ENCODE data around the gene ALG2. TPM values are rescaled to one million over a fixed set of nuclear protein-coding genes. Genes with fewer than 3 reads are reported as not detected.

ALG2 gene
- total and polyA plus RNA-seq, 4 donors: 20.6 to 43.6 (median 30.3) TPM

DNA sequence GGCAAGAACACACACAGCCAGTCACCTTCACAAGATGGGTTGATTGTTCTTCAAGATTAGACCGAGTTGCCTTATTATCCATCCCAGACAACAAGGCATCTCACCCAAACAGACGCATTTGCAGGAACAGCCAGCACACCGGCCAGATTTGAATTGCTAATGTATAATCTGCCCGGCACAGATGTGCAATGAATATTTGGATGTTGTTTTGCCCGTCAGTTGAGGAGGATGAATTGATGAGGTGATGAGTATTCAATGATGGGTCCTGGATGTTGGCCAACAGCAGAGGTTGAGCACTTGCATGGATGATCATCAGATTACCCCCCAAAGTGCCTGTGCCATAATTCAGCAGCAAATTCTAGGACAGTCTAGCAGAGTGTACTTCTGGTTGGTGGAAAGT is 20.1 kb downstream of the ALG2 start:
- Histone ChIP-seq H3K9me3 (ENCODE audit: control insufficient read depth in 4 of 4, low read length in 3 of 4) (no peaks in the 10 kb centered on the region), H3K27me3 (ENCODE audit: control insufficient read depth in 4 of 4, insufficient read depth in 4 of 4, low read length in 3 of 4) (no peaks in the 10 kb centered on the region), H3K27ac (ENCODE audit: low read depth in 1 of 2, low read length in 2 of 2) (no peak overlapping the region), H3K36me3 (ENCODE audit: control insufficient read depth in 4 of 4, insufficient read depth in 3 of 4, low read depth in 1 of 4, low read length in 3 of 4) (no peaks in the 10 kb centered on the region), H3K4me3 (ENCODE audit: low read depth in 1 of 3, low read length in 3 of 3) (no peak overlapping the region), H3K9ac (ENCODE audit: low read depth in 1 of 2, low read length in 2 of 2) (no peak overlapping the region), H3K4me1 (ENCODE audit: control insufficient read depth in 4 of 4, insufficient read depth in 4 of 4, low read length in 3 of 4) (no peaks in the 10 kb centered on the region)
- TF ChIP-seq, protein P1, sequence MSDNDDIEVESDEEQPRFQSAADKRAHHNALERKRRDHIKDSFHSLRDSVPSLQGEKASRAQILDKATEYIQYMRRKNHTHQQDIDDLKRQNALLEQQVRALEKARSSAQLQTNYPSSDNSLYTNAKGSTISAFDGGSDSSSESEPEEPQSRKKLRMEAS (IDR thresholded peaks at IDR 0.05): no peak
- TF ChIP-seq FOXA2 (IDR thresholded peaks at IDR 0.05): no peak
- 85% methylated on average over 5 of the region's 5 CpGs for WGBS
- DNase-seq (ENCODE audit: low spot score): no peak

DNA sequence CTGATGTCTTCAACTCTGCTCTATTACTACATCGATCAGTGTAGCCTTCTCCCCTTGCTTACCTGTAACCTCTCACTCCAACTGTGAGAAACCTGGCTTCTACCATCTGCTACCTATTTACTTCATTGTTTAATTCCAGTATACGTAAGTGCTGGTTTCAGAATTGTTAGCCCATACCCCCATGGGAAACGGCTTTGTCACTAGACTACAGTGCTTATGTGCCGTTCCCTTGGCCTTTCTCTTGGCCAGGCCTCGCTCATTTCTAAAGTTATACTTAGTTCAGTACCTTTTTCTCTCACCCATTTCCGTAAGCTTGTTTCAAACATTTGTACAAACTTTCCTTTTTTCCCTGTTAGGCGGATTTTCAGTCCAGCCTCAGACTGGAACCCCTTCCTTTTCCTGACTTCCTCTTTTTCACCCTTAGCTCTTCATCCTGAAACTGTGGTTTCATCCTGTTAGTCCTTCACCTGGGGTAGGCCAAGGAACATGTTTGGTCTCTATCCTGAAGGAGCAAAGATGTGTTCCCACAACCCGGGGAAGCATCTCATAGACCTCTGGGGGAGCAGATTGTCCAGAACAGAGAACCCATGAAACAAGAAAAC is 21.7 kb downstream of the ALG2 start:
- H3K27ac ChIP-seq (ENCODE audit: low read depth in 1 of 2, low read length in 2 of 2): no peak overlapping the region
- H3K4me3 ChIP-seq (ENCODE audit: low read depth in 1 of 3, low read length in 3 of 3): no peak overlapping the region
- TF ChIP-seq, protein P2, sequence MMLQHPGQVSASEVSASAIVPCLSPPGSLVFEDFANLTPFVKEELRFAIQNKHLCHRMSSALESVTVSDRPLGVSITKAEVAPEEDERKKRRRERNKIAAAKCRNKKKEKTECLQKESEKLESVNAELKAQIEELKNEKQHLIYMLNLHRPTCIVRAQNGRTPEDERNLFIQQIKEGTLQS (IDR thresholded peaks at IDR 0.05): no peak
- TF ChIP-seq RAD21 (IDR thresholded peaks at IDR 0.05) (no peak), HNF4G (IDR thresholded peaks at IDR 0.05) (no peak), NR2F2 (IDR thresholded peaks at IDR 0.05) (no peak), FOXA2 (IDR thresholded peaks at IDR 0.05) (no peak), RXRA (IDR thresholded peaks at IDR 0.05) (no peak), HNF4A (conservative IDR thresholded peaks at IDR 0.05) (no peak), SP1 (IDR thresholded peaks at IDR 0.05) (no peak), EGR1 (IDR thresholded peaks at IDR 0.05; ENCODE audit: low read depth in 2 of 2) (no peak), TAF1 (conservative IDR thresholded peaks at IDR 0.05) (no peak), GABPA (IDR thresholded peaks at IDR 0.05 in 1 of 2, conservative IDR thresholded peaks at IDR 0.05 in 1 of 2) (no peak), JUND (IDR thresholded peaks at IDR 0.05) (no peak), YY1 (IDR thresholded peaks at IDR 0.05) (no peak), FOXA1 (IDR thresholded peaks at IDR 0.05) (no peak)
- TF ChIP-seq, protein P1 (IDR thresholded peaks at IDR 0.05): no peak
- TF ChIP-seq, protein P3, sequence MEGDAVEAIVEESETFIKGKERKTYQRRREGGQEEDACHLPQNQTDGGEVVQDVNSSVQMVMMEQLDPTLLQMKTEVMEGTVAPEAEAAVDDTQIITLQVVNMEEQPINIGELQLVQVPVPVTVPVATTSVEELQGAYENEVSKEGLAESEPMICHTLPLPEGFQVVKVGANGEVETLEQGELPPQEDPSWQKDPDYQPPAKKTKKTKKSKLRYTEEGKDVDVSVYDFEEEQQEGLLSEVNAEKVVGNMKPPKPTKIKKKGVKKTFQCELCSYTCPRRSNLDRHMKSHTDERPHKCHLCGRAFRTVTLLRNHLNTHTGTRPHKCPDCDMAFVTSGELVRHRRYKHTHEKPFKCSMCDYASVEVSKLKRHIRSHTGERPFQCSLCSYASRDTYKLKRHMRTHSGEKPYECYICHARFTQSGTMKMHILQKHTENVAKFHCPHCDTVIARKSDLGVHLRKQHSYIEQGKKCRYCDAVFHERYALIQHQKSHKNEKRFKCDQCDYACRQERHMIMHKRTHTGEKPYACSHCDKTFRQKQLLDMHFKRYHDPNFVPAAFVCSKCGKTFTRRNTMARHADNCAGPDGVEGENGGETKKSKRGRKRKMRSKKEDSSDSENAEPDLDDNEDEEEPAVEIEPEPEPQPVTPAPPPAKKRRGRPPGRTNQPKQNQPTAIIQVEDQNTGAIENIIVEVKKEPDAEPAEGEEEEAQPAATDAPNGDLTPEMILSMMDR (IDR thresholded peaks at IDR 0.05; ENCODE audit: low read depth, low read length, missing input control): no peak
- TF ChIP-seq, protein P4, sequence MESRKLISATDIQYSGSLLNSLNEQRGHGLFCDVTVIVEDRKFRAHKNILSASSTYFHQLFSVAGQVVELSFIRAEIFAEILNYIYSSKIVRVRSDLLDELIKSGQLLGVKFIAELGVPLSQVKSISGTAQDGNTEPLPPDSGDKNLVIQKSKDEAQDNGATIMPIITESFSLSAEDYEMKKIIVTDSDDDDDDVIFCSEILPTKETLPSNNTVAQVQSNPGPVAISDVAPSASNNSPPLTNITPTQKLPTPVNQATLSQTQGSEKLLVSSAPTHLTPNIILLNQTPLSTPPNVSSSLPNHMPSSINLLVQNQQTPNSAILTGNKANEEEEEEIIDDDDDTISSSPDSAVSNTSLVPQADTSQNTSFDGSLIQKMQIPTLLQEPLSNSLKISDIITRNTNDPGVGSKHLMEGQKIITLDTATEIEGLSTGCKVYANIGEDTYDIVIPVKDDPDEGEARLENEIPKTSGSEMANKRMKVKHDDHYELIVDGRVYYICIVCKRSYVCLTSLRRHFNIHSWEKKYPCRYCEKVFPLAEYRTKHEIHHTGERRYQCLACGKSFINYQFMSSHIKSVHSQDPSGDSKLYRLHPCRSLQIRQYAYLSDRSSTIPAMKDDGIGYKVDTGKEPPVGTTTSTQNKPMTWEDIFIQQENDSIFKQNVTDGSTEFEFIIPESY (IDR thresholded peaks at IDR 0.05): no peak
- TF ChIP-seq, protein P5, sequence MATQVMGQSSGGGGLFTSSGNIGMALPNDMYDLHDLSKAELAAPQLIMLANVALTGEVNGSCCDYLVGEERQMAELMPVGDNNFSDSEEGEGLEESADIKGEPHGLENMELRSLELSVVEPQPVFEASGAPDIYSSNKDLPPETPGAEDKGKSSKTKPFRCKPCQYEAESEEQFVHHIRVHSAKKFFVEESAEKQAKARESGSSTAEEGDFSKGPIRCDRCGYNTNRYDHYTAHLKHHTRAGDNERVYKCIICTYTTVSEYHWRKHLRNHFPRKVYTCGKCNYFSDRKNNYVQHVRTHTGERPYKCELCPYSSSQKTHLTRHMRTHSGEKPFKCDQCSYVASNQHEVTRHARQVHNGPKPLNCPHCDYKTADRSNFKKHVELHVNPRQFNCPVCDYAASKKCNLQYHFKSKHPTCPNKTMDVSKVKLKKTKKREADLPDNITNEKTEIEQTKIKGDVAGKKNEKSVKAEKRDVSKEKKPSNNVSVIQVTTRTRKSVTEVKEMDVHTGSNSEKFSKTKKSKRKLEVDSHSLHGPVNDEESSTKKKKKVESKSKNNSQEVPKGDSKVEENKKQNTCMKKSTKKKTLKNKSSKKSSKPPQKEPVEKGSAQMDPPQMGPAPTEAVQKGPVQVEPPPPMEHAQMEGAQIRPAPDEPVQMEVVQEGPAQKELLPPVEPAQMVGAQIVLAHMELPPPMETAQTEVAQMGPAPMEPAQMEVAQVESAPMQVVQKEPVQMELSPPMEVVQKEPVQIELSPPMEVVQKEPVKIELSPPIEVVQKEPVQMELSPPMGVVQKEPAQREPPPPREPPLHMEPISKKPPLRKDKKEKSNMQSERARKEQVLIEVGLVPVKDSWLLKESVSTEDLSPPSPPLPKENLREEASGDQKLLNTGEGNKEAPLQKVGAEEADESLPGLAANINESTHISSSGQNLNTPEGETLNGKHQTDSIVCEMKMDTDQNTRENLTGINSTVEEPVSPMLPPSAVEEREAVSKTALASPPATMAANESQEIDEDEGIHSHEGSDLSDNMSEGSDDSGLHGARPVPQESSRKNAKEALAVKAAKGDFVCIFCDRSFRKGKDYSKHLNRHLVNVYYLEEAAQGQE (IDR thresholded peaks at IDR 0.05): no peak
- DNase-seq (ENCODE audit: low spot score): no peak
- no peaks in the 10 kb centered on the region for H3K27me3 ChIP-seq (ENCODE audit: control insufficient read depth in 4 of 4, insufficient read depth in 4 of 4, low read length in 3 of 4)
- H3K9me3 ChIP-seq (ENCODE audit: control insufficient read depth in 4 of 4, low read length in 3 of 4): no peaks in the 10 kb centered on the region
- no peaks in the 10 kb centered on the region for H3K4me1 ChIP-seq (ENCODE audit: control insufficient read depth in 4 of 4, insufficient read depth in 4 of 4, low read length in 3 of 4)
- no peak overlapping the region for H3K9ac ChIP-seq (ENCODE audit: low read depth in 1 of 2, low read length in 2 of 2)
- no peaks in the 10 kb centered on the region for H3K36me3 ChIP-seq (ENCODE audit: control insufficient read depth in 4 of 4, insufficient read depth in 3 of 4, low read depth in 1 of 4, low read length in 3 of 4)
- 87% methylated on average over 8 of the region's 8 CpGs for WGBS

Measured in liver (tissue), 9 donors.